ENCODE measurements around the gene KMT5C.

KMT5C gene

GRCh38 chr19:55306712-55307111, 33.0 kb upstream of the KMT5C start:
- no peak for DNase-seq
- no peak for TF ChIP-seq CTCF (IDR thresholded peaks at IDR 0.05; ENCODE audit: low read depth, low read length)
- H3K4me1 ChIP-seq, result no peaks in the 10 kb centered on the region
- no peaks in the 10 kb centered on the region for H3K27me3 ChIP-seq
- H3K4me3 ChIP-seq (ENCODE audit: low read depth, low read length), result no peak overlapping the region
- peaks cover 39% of the 10 kb centered on the region for H3K36me3 ChIP-seq
- H3K9me3 ChIP-seq, result no peaks in the 10 kb centered on the region

GRCh38 chr19:55308281-55308680, 31.4 kb upstream of the KMT5C start:
- Histone ChIP-seq H3K27me3 (no peaks in the 10 kb centered on the region), H3K4me3 (ENCODE audit: low read depth, low read length) (no peak overlapping the region)

GRCh38 chr19:55309448-55309847, 30.2 kb upstream of the KMT5C start:
- Histone ChIP-seq H3K9me3 (no peaks in the 10 kb centered on the region), H3K27me3 (no peaks in the 10 kb centered on the region), H3K4me3 (ENCODE audit: low read depth, low read length) (no peak overlapping the region), H3K4me1 (no peaks in the 10 kb centered on the region), H3K36me3 (peaks cover 27% of the 10 kb centered on the region)
- no peak for DNase-seq
- TF ChIP-seq CTCF (IDR thresholded peaks at IDR 0.05; ENCODE audit: low read depth, low read length), result no peak

More at GRCh38 chr19:55308281-55308680, 31.4 kb upstream of the KMT5C start:
- TF ChIP-seq CTCF (IDR thresholded peaks at IDR 0.05; ENCODE audit: low read depth, low read length), result no peak
- no peak for DNase-seq
- Histone ChIP-seq H3K4me1 (no peaks in the 10 kb centered on the region), H3K36me3 (peaks cover 33% of the 10 kb centered on the region), H3K9me3 (no peaks in the 10 kb centered on the region)

- Histone ChIP-seq H3K9me3 (no peaks in the 10 kb centered on the region), H3K4me1 (no peaks in the 10 kb centered on the region), H3K4me3 (ENCODE audit: low read depth, low read length) (no peak overlapping the region), H3K27me3 (no peaks in the 10 kb centered on the region), H3K36me3 (peaks cover 18% of the 10 kb centered on the region)
- TF ChIP-seq CTCF (IDR thresholded peaks at IDR 0.05; ENCODE audit: low read depth, low read length), result no peak
- no peak for DNase-seq
Observed at GRCh38 chr19:55310498-55310897, 29.2 kb upstream of the KMT5C start.

GRCh38 chr19:55311397-55311796, 28.3 kb upstream of the KMT5C start:
- no peak for TF ChIP-seq CTCF (IDR thresholded peaks at IDR 0.05; ENCODE audit: low read depth, low read length)
- H3K36me3 ChIP-seq, result peaks cover 9% of the 10 kb centered on the region
- no peaks in the 10 kb centered on the region for H3K27me3 ChIP-seq
- no peaks in the 10 kb centered on the region for H3K9me3 ChIP-seq
- no peak for DNase-seq
- no peak overlapping the region for H3K4me3 ChIP-seq (ENCODE audit: low read depth, low read length)
- H3K4me1 ChIP-seq, result no peaks in the 10 kb centered on the region

- H3K27me3 ChIP-seq, result no peaks in the 10 kb centered on the region
- H3K4me3 ChIP-seq (ENCODE audit: low read depth, low read length), result no peak overlapping the region
- TF ChIP-seq CTCF (IDR thresholded peaks at IDR 0.05; ENCODE audit: low read depth, low read length), result no peak
- H3K4me1 ChIP-seq, result no peaks in the 10 kb centered on the region
- H3K36me3 ChIP-seq, result peaks cover 6% of the 10 kb centered on the region; the same call in 1 of the 2 replicates
- no peak for DNase-seq
- no peaks in the 10 kb centered on the region for H3K9me3 ChIP-seq
Observed at GRCh38 chr19:55311797-55312196, 27.9 kb upstream of the KMT5C start.
